ENCODE measurements around the gene GCLM.
"Not testable (repeated sequence)": the region's sequence is repeated elsewhere in the genome, so short reads cannot be mapped to it uniquely, and the experiment has no call there.

GCLM gene

DNA sequence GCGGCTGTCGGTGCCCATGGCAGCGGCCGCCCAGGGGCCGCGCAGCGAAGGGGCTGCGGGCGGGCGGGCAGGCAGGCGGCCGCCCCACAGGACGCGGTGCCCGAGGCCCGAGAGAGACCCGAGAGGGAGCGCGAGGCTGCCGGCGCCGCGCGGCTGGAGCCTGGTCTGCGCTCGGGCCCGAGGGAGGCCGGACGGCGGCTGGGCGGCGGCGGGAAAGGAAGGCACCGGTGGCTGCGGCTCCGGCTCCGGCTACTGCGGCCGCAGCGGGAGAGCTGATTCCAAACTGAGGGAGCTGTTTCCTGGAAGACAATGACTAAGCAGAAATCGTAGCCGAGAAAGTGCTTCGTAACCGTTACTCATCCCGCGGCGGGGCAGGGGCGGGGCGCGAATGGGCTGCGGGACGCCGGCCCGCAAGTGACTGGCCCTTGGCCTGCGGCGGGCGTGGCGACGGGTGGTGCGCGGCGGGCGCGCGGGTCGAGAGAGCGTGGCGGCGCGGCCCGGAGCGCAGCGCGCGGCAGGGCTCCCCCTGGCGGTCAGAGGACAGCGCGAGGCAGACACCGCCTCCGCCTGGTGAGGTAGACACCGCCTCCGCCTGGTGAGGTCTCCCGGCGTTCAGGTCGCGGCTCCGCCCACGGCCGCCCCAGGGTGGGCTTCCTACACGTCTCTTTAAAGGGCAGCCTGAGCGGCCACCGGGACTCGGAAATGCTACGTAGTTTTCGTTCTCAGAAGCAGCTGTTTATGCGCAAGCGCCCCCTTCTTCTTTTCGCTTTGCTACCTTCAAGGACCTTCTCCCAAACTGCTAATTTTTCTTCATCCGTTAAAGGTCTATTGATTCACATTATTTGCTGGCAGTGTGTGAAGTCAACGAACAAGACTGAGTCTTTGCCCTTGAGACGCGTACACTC, at the start of gene GCLM:
Gene GCLM (minus strand): TSS at position 285 of the 905 bp plus-strand sequence. CDS start 267 bp downstream, at position 18.
- H3K4me3 ChIP-seq (replicated peaks; ENCODE audit: low read depth, low read length) = peak within 1 kb of the TSS; percentile 93
- TF ChIP-seq, protein P1, sequence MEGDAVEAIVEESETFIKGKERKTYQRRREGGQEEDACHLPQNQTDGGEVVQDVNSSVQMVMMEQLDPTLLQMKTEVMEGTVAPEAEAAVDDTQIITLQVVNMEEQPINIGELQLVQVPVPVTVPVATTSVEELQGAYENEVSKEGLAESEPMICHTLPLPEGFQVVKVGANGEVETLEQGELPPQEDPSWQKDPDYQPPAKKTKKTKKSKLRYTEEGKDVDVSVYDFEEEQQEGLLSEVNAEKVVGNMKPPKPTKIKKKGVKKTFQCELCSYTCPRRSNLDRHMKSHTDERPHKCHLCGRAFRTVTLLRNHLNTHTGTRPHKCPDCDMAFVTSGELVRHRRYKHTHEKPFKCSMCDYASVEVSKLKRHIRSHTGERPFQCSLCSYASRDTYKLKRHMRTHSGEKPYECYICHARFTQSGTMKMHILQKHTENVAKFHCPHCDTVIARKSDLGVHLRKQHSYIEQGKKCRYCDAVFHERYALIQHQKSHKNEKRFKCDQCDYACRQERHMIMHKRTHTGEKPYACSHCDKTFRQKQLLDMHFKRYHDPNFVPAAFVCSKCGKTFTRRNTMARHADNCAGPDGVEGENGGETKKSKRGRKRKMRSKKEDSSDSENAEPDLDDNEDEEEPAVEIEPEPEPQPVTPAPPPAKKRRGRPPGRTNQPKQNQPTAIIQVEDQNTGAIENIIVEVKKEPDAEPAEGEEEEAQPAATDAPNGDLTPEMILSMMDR (IDR thresholded peaks at IDR 0.05; ENCODE audit: low read length, missing control alignments) = peak; percentile 55
- peak; percentile 96 for DNase-seq (ENCODE audit: low read depth)

DNA sequence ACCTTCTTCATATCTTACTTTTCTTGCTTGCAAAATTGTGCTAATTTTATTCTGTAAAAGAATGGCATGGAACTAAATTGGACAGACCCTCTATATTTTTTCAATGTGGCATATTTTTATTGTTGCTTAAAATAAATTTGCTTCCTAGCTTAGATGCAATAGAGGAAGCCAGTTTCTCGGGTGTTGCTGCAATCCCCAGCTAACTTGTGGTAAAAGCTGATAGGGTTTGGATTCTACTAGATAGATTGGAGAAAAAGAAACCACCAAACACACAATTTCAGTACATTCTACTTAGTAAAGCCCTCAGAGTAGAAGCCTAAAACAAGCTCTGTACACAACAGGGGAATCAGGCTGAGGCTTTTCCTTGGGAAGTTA, 49.5 kb upstream of the GCLM start:
- H3K4me3 ChIP-seq (replicated peaks; ENCODE audit: low read depth, low read length) = no peak overlapping the region
- DNase-seq (ENCODE audit: low read depth) = no peak
- TF ChIP-seq, protein P1 (IDR thresholded peaks at IDR 0.05; ENCODE audit: low read length, missing control alignments) = no peak

DNA sequence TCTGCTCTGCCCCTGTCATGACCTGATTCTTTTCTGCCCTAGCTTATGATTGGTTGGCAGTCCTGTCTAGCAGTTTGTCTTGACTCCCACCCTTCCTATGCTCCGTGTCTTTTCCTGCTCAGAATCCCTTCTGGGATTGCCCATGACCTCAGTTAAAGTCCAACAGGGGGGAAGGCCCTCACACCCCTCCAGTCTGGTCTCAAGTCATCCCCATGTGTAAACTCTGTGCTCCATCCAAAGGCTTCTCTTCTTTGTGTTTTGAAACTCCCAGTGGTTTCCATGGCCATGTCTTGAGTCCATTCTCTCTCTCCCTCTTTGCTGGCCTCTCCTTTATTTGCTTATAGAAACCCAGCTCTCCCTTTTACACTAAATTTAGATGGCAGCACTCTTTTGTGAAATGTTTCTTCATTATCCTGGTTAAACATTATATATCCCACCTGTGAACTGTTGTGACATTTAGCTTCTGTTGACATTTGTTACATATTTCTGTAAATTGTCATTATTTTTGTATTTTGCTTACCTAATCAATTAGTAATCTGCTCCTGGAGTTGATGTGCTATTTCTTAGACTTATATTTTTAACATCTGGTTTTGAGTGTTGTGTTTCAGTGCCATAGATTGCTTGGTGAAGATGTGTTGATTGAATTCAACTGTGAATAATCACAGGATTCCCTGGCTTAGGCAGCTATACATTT, 48.9 kb upstream of the GCLM start:
- TF ChIP-seq, protein P1 (IDR thresholded peaks at IDR 0.05; ENCODE audit: low read length, missing control alignments) = no peak
- no peak for DNase-seq (ENCODE audit: low read depth)
- no peak overlapping the region for H3K4me3 ChIP-seq (replicated peaks; ENCODE audit: low read depth, low read length)

- DNase-seq (ENCODE audit: low read depth) = no peak
- H3K4me3 ChIP-seq (replicated peaks; ENCODE audit: low read depth, low read length) = no peak overlapping the region
- TF ChIP-seq, protein P1 (IDR thresholded peaks at IDR 0.05; ENCODE audit: low read length, missing control alignments) = no peak
These were observed 46.5 kb upstream of the GCLM start for GRCh38 chr1:93955765-93956164.

- not testable (repeated sequence) for H3K4me3 ChIP-seq (replicated peaks; ENCODE audit: low read depth, low read length); DNase-seq (ENCODE audit: low read depth)
These were observed 37.9 kb upstream of the GCLM start for GRCh38 chr1:93947002-93947686.

- TF ChIP-seq, protein P1 (IDR thresholded peaks at IDR 0.05; ENCODE audit: low read length, missing control alignments) = no peak
- peak; percentile 3 for DNase-seq (ENCODE audit: low read depth)
- H3K4me3 ChIP-seq (replicated peaks; ENCODE audit: low read depth, low read length) = no peak overlapping the region
These were observed 29.4 kb upstream of the GCLM start for GRCh38 chr1:93938461-93939145.

Measured in fibroblast of pulmonary artery (primary cell).